PC-9 (cell line): ENCODE results near the gene RNF152.

Source experiments
- CTCF ChIP-seq: fragments of 200-600 bp; sonication (generic); conservative IDR thresholded peaks from 2 replicates; pipeline ENCODE4 v1.6.1; 2017; ENCODE audit warnings: mixed run types, antibody characterized with exemption, mild to moderate bottlenecking, moderate library complexity
- EZH2 ChIP-seq: fragments of 200-600 bp; sonication (generic); IDR thresholded peaks from 2 replicates; pipeline ENCODE4 v1.8.0; 2017; ENCODE audit warnings: antibody characterized with exemption, low read depth

- TF ChIP-seq CTCF (no peak), EZH2 (no peak)
These were observed 51.1 kb downstream of the RNF152 start for GRCh38 chr18:61841706-61842105.
